SK-N-SH treated with all-trans-retinoic acid at 6 μM for 48 hours (cell line): Measurements from ENCODE around the gene KRT76.

Experiments used
- ATAC-seq: fragments of 200-7000 bp; cut with Tn5 transposase; 3 replicates; pipeline ENCODE4 v1.9.1; 2020; ENCODE audit warnings: mild to moderate bottlenecking, moderate library complexity
- ARNTL ChIP-seq: fragments of 450-650 bp; formaldehyde crosslinking; IDR thresholded peaks from 2 replicates; pipeline ENCODE4 v1.5.0; 2020; ENCODE audit warnings: low read depth, mild to moderate bottlenecking, moderate library complexity, borderline replicate concordance
- BACH2 ChIP-seq: fragments of 250-450 bp; sonication (Bioruptor Pico); IDR thresholded peaks from 2 replicates; pipeline ENCODE4 v1.9.0; 2021; ENCODE audit warnings: mild to moderate bottlenecking, borderline replicate concordance
- CREB5 ChIP-seq: fragments of 250-450 bp; sonication (Bioruptor Pico); IDR thresholded peaks from 2 replicates; pipeline ENCODE4 v1.5.1; 2020; ENCODE audit warnings: low read depth, mild to moderate bottlenecking, moderate library complexity
- CSDC2 ChIP-seq: fragments of 250-450 bp; sonication (Bioruptor Pico); IDR thresholded peaks from 2 replicates; pipeline ENCODE4 v1.5.0; 2020; ENCODE audit warnings: mild to moderate bottlenecking, moderate library complexity
- ESRRG ChIP-seq: fragments of 250-450 bp; sonication (Bioruptor Pico); IDR thresholded peaks from 2 replicates; pipeline ENCODE4 v1.6.1; 2021; ENCODE audit warnings: mild to moderate bottlenecking
- GLIS3 ChIP-seq: fragments of 250-450 bp; sonication (Bioruptor Pico); IDR thresholded peaks from 2 replicates; pipeline ENCODE4 v1.5.0; 2020; ENCODE audit warnings: mild to moderate bottlenecking, moderate library complexity
- PPARA ChIP-seq: fragments of 250-450 bp; sonication (Bioruptor Pico); IDR thresholded peaks from 2 replicates; pipeline ENCODE4 v1.5.0; 2020; ENCODE audit warnings: mild to moderate bottlenecking, borderline replicate concordance
- RARB ChIP-seq: fragments of 250-450 bp; sonication (Bioruptor Pico); IDR thresholded peaks from 2 replicates; pipeline ENCODE4 v1.8.0; 2021; ENCODE audit warnings: mild to moderate bottlenecking, moderate library complexity
- TCF4 ChIP-seq: fragments of 250-450 bp; sonication (Bioruptor Pico); IDR thresholded peaks from 2 replicates; pipeline ENCODE4 v1.8.0; 2021; ENCODE audit warnings: mild to moderate bottlenecking, moderate library complexity, borderline replicate concordance
- TSHZ2 ChIP-seq: fragments of 250-450 bp; sonication (Bioruptor Pico); IDR thresholded peaks from 2 replicates; pipeline ENCODE4 v1.5.0; 2020; ENCODE audit warnings: mild to moderate bottlenecking, moderate library complexity
- ZC3H10 ChIP-seq: fragments of 250-450 bp; sonication (Bioruptor Pico); IDR thresholded peaks from 2 replicates; pipeline ENCODE4 v1.5.1; 2021; ENCODE audit warnings: mild to moderate bottlenecking, moderate library complexity
- ZFP3 ChIP-seq: fragments of 250-450 bp; sonication (Bioruptor Pico); IDR thresholded peaks from 2 replicates; pipeline ENCODE4 v1.5.0; 2020; ENCODE audit warnings: mild to moderate bottlenecking, moderate library complexity
- ZNF565 ChIP-seq: fragments of 450-650 bp; formaldehyde crosslinking; conservative IDR thresholded peaks from 2 replicates; pipeline ENCODE4 v1.5.0; 2020; ENCODE audit warnings: low read depth, mild to moderate bottlenecking, moderate library complexity
- ZNF70 ChIP-seq: fragments of 450-650 bp; formaldehyde crosslinking; IDR thresholded peaks from 2 replicates; pipeline ENCODE4 v1.5.0; 2020; ENCODE audit warnings: mild to moderate bottlenecking, moderate library complexity
- ZNF8 ChIP-seq: fragments of 450-650 bp; formaldehyde crosslinking; IDR thresholded peaks from 2 replicates; pipeline ENCODE4 v1.5.0; 2020; ENCODE audit warnings: mild to moderate bottlenecking, moderate library complexity
- TF ChIP-seq, protein P1 (sequence below): fragments of 250-450 bp; sonication (Bioruptor Pico); IDR thresholded peaks from 2 replicates; pipeline ENCODE4 v1.8.0; 2021; ENCODE audit warnings: low read depth, mild to moderate bottlenecking, moderate library complexity, borderline replicate concordance

KRT76 gene

DNA sequence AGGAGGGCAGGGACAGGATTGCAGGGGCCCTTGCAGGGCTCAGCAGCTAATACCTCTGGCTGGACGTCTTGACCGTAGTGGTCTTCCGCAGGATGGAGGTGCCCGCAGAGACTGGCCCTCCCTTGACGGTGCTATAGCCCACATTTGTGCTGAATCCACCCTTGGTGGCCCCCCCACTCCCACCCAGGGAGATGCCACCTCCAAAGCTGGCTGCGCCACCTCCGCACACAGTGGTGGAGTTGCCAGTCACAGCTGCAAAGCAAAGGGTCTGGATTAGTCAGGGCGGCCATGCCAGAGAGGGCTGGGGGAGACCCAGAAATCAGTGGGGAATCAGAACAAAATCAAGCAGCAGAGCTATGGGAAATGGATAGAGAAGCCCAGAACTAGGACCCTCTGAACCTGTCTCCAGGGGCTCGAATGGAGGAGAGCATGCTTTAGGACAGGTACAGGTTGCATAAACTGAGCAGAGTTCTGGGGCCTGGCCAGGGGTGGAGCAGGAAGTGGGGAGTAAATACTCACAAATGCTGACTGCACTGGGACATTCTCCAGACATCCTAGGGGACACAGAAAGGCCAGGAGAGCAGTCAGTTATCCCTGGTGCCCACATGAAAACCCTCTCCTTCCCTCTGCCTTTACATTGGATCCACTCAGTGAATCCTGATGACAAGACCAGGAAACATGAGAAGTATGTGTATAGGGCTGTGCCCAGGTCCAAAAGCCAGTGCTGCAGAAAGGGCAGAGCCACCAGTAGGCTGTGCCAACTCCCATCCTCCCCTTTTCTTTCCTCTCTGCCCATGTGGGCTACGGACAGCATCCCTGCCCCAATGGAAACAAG lies 44.9 kb upstream of the KRT76 start (continued):
- no peak for TF ChIP-seq TSHZ2 (CRISPR knock-in tag)
- TF ChIP-seq ZNF565 (CRISPR knock-in tag): no peak
- TF ChIP-seq PPARA (CRISPR knock-in tag): no peak
- TF ChIP-seq ARNTL: no peak
- no peak for TF ChIP-seq ZC3H10
- no peak for TF ChIP-seq CREB5 (CRISPR knock-in tag)
- no peak for TF ChIP-seq BACH2 (CRISPR knock-in tag)
- no peak for TF ChIP-seq CSDC2 (CRISPR knock-in tag)
- no peak for TF ChIP-seq ZNF70 (CRISPR knock-in tag)
- TF ChIP-seq, all 23 proteins: peak for 0

DNA sequence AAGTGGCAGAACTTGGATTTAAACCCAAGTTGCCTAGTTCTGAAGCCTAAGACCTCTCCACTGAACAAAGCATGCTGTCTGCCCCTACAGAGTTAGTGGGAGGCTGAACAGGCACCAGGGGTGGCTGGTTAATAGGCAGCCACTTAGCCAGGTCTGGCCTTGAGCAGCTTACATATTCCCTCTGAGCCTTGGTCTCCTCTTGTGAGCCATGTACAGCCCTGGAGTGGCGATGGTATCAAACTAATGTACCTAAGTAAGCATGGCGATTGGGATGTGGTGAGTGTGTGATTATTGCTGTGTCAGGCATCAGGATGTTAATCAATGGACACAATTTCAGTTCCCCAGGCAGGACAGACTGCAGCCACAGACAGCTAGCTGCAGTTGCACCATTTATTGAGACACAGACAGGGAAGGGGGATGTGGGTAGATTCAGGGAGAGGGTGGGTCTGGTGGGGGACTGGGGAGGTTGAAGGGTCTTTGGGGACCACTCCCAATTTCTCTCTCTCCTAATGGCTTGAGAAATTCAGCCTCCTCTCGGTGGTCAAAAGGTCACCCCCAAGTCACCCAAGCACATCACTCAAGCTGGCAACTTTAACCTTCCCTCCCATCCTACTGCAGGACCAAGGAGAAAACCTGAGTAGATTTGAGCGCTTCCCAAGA lies 44.1 kb upstream of the KRT76 start:
- TF ChIP-seq RARB (CRISPR knock-in tag): no peak
- TF ChIP-seq GLIS3 (CRISPR knock-in tag): no peak
- TF ChIP-seq ZNF565 (CRISPR knock-in tag): no peak
- TF ChIP-seq ESRRG (CRISPR knock-in tag): no peak
- no peak for ATAC-seq

DNA sequence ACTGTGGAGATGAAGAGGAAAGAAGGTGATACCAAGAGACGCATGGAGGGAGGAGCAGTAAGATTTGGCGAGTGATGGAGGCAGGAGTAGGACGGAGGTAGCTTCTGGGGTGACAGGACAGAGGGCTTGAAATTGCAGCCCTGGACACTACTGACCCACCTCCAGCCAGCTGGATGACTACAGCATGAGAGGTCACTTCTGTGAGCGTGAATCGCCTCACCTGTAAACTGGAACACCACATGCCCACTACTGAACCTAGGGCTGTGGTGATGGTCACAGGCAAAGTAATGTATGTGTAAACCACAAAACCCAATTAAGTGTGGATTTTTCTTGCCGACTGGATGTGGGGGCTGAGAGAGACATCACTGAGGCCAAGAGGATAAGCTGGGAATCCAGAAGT lies 43.4 kb upstream of the KRT76 start:
- TF ChIP-seq ESRRG (CRISPR knock-in tag) (no peak), ARNTL (no peak), ZNF565 (CRISPR knock-in tag) (no peak), RARB (CRISPR knock-in tag) (no peak), TCF4 (CRISPR knock-in tag) (no peak)
- TF ChIP-seq, protein P1, sequence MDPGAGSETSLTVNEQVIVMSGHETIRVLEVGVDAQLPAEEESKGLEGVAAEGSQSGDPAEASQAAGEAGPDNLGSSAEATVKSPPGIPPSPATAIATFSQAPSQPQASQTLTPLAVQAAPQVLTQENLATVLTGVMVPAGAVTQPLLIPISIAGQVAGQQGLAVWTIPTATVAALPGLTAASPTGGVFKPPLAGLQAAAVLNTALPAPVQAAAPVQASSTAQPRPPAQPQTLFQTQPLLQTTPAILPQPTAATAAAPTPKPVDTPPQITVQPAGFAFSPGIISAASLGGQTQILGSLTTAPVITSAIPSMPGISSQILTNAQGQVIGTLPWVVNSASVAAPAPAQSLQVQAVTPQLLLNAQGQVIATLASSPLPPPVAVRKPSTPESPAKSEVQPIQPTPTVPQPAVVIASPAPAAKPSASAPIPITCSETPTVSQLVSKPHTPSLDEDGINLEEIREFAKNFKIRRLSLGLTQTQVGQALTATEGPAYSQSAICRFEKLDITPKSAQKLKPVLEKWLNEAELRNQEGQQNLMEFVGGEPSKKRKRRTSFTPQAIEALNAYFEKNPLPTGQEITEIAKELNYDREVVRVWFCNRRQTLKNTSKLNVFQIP: no peak
- no peak for ATAC-seq

- no peak for ATAC-seq
- no peak for TF ChIP-seq CSDC2 (CRISPR knock-in tag)
Measured at GRCh38 chr12:52819731-52820510, 42.8 kb upstream of the KRT76 start.

DNA sequence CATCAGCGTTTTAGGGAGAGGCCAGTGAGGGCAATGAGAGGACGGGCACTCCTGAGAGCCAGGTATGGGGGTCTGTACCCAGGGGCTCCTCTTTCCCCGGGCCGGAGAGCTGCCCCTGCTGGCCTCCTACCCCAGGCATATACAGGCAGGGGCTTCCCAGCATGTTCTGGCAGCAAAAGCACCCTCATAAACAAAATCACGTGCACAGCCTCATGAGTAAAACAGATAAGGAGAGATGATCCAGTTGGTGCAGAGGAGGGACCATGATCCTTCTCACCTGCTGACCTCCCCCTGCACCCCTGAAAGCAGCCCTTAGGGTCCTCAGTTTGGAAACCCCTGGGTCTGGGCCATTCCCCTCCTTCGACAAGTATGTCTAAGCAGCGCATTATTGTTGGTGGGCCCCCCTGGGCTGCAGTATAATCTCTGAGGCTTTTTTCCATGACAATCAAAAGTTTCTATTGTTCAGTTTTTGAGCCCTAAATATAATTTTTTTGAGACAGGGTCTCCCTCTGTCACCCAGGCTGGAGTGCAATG lies 41.8 kb upstream of the KRT76 start:
- no peak for ATAC-seq
- TF ChIP-seq GLIS3 (CRISPR knock-in tag) (no peak), CREB5 (CRISPR knock-in tag) (no peak), ZNF565 (CRISPR knock-in tag) (no peak), TCF4 (CRISPR knock-in tag) (no peak), PPARA (CRISPR knock-in tag) (no peak), ZNF8 (CRISPR knock-in tag) (no peak), ZNF70 (CRISPR knock-in tag) (no peak), ZFP3 (CRISPR knock-in tag) (no peak)
- TF ChIP-seq, protein P1: no peak
- TF ChIP-seq, all 23 proteins: peak for 0
